Effector memory CD8-positive, alpha-beta T cell (primary cell): Measurements from ENCODE around the gene CDYL.

Source experiments
- ATAC-seq: fragments of 150-1000 bp; cut with Tn5 transposase; replicated peaks from 2 replicates; pipeline ENCODE4 v1.10.0; 2021; ENCODE audit warnings: mild to moderate bottlenecking, moderate library complexity
- DNase-seq, 3 experiments: peaks; one replicate each; pipeline ENCODE4 v3.0.0; 2021
- H3K27ac Mint-ChIP-seq, 2 donors: one replicate each; pipeline ENCODE4 v1.8.0; 2022; ENCODE audit warnings: mild to moderate bottlenecking in 2 of 2, mixed read lengths in 2 of 2, moderate library complexity in 2 of 2
- H3K27me3 Mint-ChIP-seq, 2 donors: one replicate each; pipeline ENCODE4 v1.8.0; 2022; ENCODE audit warnings: mixed read lengths in 2 of 2
- H3K36me3 Mint-ChIP-seq: one replicate; pipeline ENCODE4 v1.8.0; 2022; ENCODE audit warnings: mild to moderate bottlenecking, moderate library complexity, mixed read lengths; ENCODE audit not compliant: insufficient read depth
- H3K4me1 Mint-ChIP-seq, 2 donors: one replicate each; pipeline ENCODE4 v1.8.0; 2022; ENCODE audit warnings: low read depth in 2 of 2, mixed read lengths in 2 of 2
- H3K4me3 Mint-ChIP-seq, 2 donors: one replicate each; pipeline ENCODE4 v1.8.0; 2022; ENCODE audit warnings: mild to moderate bottlenecking in 2 of 2, mixed read lengths in 2 of 2, moderate library complexity in 2 of 2
- H3K9me3 Mint-ChIP-seq, 2 donors: one replicate each; pipeline ENCODE4 v1.8.0; 2022; ENCODE audit warnings: mixed read lengths in 2 of 2

Gene CDYL

GRCh38 chr6:4891141-4891540, 114.9 kb downstream of the CDYL start:
- H3K27ac Mint-ChIP-seq, result no peak overlapping the region
- H3K4me1 Mint-ChIP-seq, result peaks cover 28 to 37% of the 10 kb centered on the region in 2 donors
- no peaks in the 10 kb centered on the region for H3K27me3 Mint-ChIP-seq
- no peak overlapping the region for H3K4me3 Mint-ChIP-seq
- DNase-seq (no peak), ATAC-seq (no peak)
- H3K9me3 Mint-ChIP-seq, result no peaks in the 10 kb centered on the region
- H3K36me3 Mint-ChIP-seq, result peaks cover 24% of the 10 kb centered on the region

GRCh38 chr6:4892785-4893485, 116.7 kb downstream of the CDYL start:
- H3K9me3 Mint-ChIP-seq, result no peaks in the 10 kb centered on the region
- no peak overlapping the region for H3K4me3 Mint-ChIP-seq
- no peaks in the 10 kb centered on the region for H3K27me3 Mint-ChIP-seq
- ATAC-seq (no peak), DNase-seq (no peak)
- H3K36me3 Mint-ChIP-seq, result peaks cover 34% of the 10 kb centered on the region
- peaks cover 20 to 24% of the 10 kb centered on the region in 2 donors for H3K4me1 Mint-ChIP-seq
- peak overlapping the region in 1 of 2 donors; percentile 51 for H3K27ac Mint-ChIP-seq

- H3K4me1 Mint-ChIP-seq, result peaks cover 14 to 18% of the 10 kb centered on the region in 2 donors
- no peak for ATAC-seq
- no peak overlapping the region for H3K27ac Mint-ChIP-seq
- no peak overlapping the region for H3K4me3 Mint-ChIP-seq
- peaks cover 34% of the 10 kb centered on the region for H3K36me3 Mint-ChIP-seq
- H3K9me3 Mint-ChIP-seq, result no peaks in the 10 kb centered on the region
- H3K27me3 Mint-ChIP-seq, result no peaks in the 10 kb centered on the region
- DNase-seq, result no peak
Observed at GRCh38 chr6:4894049-4894448, 117.8 kb downstream of the CDYL start.

GRCh38 chr6:4895971-4896370, 119.8 kb downstream of the CDYL start:
- peaks cover 9 to 10% of the 10 kb centered on the region in 2 donors for H3K4me1 Mint-ChIP-seq
- no peak overlapping the region for H3K4me3 Mint-ChIP-seq
- ATAC-seq, result no peak
- peaks cover 33% of the 10 kb centered on the region for H3K36me3 Mint-ChIP-seq
- no peaks in the 10 kb centered on the region for H3K9me3 Mint-ChIP-seq
- no peaks in the 10 kb centered on the region for H3K27me3 Mint-ChIP-seq
- no peak overlapping the region for H3K27ac Mint-ChIP-seq
- no peak for DNase-seq

- no peak overlapping the region for H3K4me3 Mint-ChIP-seq
- H3K27me3 Mint-ChIP-seq, result no peaks in the 10 kb centered on the region
- DNase-seq (no peak), ATAC-seq (no peak)
- no peaks in the 10 kb centered on the region for H3K9me3 Mint-ChIP-seq
- H3K27ac Mint-ChIP-seq, result no peak overlapping the region
- H3K4me1 Mint-ChIP-seq, result peaks cover 6 to 7% of the 10 kb centered on the region in 2 donors
- H3K36me3 Mint-ChIP-seq, result peaks cover 28% of the 10 kb centered on the region
Observed at GRCh38 chr6:4896401-4896800, 120.2 kb downstream of the CDYL start.

GRCh38 chr6:4899249-4900034, 123.2 kb downstream of the CDYL start:
- Mint-ChIP-seq H3K4me1 (peaks cover 2 to 4% of the 10 kb centered on the region in 2 donors), H3K36me3 (peaks cover 13% of the 10 kb centered on the region), H3K27ac (no peak overlapping the region), H3K9me3 (no peaks in the 10 kb centered on the region), H3K4me3 (no peak overlapping the region), H3K27me3 (no peaks in the 10 kb centered on the region)
- ATAC-seq, result no peak
- no peak for DNase-seq

GRCh38 chr6:4901386-4902061, 125.3 kb downstream of the CDYL start:
- peaks cover 7 to 13% of the 10 kb centered on the region in 2 donors for H3K4me1 Mint-ChIP-seq
- H3K27ac Mint-ChIP-seq, result peak overlapping the region in 1 of 2 donors; percentile 11
- H3K9me3 Mint-ChIP-seq, result no peaks in the 10 kb centered on the region
- DNase-seq (no peak), ATAC-seq (no peak)
- peaks cover 5% of the 10 kb centered on the region for H3K36me3 Mint-ChIP-seq
- H3K4me3 Mint-ChIP-seq, result no peak overlapping the region
- no peaks in the 10 kb centered on the region for H3K27me3 Mint-ChIP-seq

- no peak overlapping the region for H3K27ac Mint-ChIP-seq
- H3K36me3 Mint-ChIP-seq, result no peaks in the 10 kb centered on the region
- no peak for DNase-seq
- no peaks in the 10 kb centered on the region for H3K27me3 Mint-ChIP-seq
- ATAC-seq, result no peak
- H3K4me3 Mint-ChIP-seq, result no peak overlapping the region
- no peaks in the 10 kb centered on the region for H3K9me3 Mint-ChIP-seq
- peaks cover 15 to 22% of the 10 kb centered on the region in 2 donors for H3K4me1 Mint-ChIP-seq
Observed at GRCh38 chr6:4902363-4902762, 126.2 kb downstream of the CDYL start.

GRCh38 chr6:4903121-4903520, 126.9 kb downstream of the CDYL start:
- no peak overlapping the region for H3K27ac Mint-ChIP-seq
- DNase-seq (no peak), ATAC-seq (no peak)
- H3K27me3 Mint-ChIP-seq, result no peaks in the 10 kb centered on the region
- H3K9me3 Mint-ChIP-seq, result no peaks in the 10 kb centered on the region
- H3K36me3 Mint-ChIP-seq, result no peaks in the 10 kb centered on the region
- peaks cover 21 to 29% of the 10 kb centered on the region in 2 donors for H3K4me1 Mint-ChIP-seq
- H3K4me3 Mint-ChIP-seq, result no peak overlapping the region

- Mint-ChIP-seq H3K27me3 (no peaks in the 10 kb centered on the region), H3K9me3 (no peaks in the 10 kb centered on the region), H3K4me3 (no peak overlapping the region), H3K27ac (peak overlapping the region in 1 of 2 donors; percentile 19), H3K36me3 (no peaks in the 10 kb centered on the region), H3K4me1 (peaks cover 28 to 37% of the 10 kb centered on the region in 2 donors)
- ATAC-seq, result no peak
- DNase-seq, result no peak
Observed at GRCh38 chr6:4903751-4904370, 127.7 kb downstream of the CDYL start.

GRCh38 chr6:4904461-4905025, 128.3 kb downstream of the CDYL start:
- H3K27me3 Mint-ChIP-seq, result no peaks in the 10 kb centered on the region
- no peak for DNase-seq
- no peaks in the 10 kb centered on the region for H3K36me3 Mint-ChIP-seq
- peaks cover 28 to 38% of the 10 kb centered on the region in 2 donors for H3K4me1 Mint-ChIP-seq
- peak overlapping the region in 1 of 2 donors; percentile 28 for H3K27ac Mint-ChIP-seq
- H3K4me3 Mint-ChIP-seq, result no peak overlapping the region
- H3K9me3 Mint-ChIP-seq, result no peaks in the 10 kb centered on the region
- ATAC-seq, result no peak

- ATAC-seq, result no peak
- H3K9me3 Mint-ChIP-seq, result no peaks in the 10 kb centered on the region
- no peaks in the 10 kb centered on the region for H3K36me3 Mint-ChIP-seq
- H3K27me3 Mint-ChIP-seq, result no peaks in the 10 kb centered on the region
- peaks cover 34 to 38% of the 10 kb centered on the region in 2 donors for H3K4me1 Mint-ChIP-seq
- H3K27ac Mint-ChIP-seq, result peak overlapping the region; percentile 88 to 90
- peak overlapping the region; percentile 75 to 80 for H3K4me3 Mint-ChIP-seq
- no peak for DNase-seq
Observed at GRCh38 chr6:4905826-4906225, 129.6 kb downstream of the CDYL start.
